ENCODE data around the gene CPZ. TPM values are rescaled to one million over a fixed set of nuclear protein-coding genes. Genes with fewer than 3 reads are reported as not detected.

The CPZ gene
- total RNA-seq, 1 donor from 2014 or later, result 0.27 TPM

DNA sequence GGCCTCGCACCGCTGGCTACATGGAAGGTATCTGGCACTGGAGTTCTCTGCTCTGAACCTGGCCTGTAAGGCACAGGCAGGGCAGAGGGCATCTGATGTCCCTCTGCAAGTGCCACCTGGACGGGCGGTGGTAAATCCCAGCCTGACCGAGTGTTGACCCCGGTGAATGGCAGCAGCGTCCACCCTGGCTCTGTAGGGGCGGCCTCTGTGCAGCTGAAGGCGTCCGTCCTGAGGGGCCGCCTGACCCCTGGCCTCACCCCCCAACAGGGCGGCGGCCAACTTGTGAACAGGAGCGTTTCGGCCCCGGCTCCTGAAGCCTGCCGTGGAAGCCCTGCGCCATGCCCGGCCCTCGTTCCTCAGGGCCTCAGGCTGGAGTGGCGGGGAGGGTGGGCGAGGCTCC, 51.4 kb downstream of the CPZ start:
- H3K27ac Mint-ChIP-seq (ENCODE audit: unreplicated experiment), result no peak overlapping the region
- H3K9me3 Mint-ChIP-seq (ENCODE audit: unreplicated experiment), result peaks cover 6% of the 10 kb centered on the region
- peaks cover 18% of the 10 kb centered on the region for H3K27me3 Mint-ChIP-seq (ENCODE audit: unreplicated experiment)
- TF ChIP-seq, protein P1, sequence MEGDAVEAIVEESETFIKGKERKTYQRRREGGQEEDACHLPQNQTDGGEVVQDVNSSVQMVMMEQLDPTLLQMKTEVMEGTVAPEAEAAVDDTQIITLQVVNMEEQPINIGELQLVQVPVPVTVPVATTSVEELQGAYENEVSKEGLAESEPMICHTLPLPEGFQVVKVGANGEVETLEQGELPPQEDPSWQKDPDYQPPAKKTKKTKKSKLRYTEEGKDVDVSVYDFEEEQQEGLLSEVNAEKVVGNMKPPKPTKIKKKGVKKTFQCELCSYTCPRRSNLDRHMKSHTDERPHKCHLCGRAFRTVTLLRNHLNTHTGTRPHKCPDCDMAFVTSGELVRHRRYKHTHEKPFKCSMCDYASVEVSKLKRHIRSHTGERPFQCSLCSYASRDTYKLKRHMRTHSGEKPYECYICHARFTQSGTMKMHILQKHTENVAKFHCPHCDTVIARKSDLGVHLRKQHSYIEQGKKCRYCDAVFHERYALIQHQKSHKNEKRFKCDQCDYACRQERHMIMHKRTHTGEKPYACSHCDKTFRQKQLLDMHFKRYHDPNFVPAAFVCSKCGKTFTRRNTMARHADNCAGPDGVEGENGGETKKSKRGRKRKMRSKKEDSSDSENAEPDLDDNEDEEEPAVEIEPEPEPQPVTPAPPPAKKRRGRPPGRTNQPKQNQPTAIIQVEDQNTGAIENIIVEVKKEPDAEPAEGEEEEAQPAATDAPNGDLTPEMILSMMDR (IDR thresholded peaks at IDR 0.05; ENCODE audit: partially characterized antibody, unreplicated experiment), result no peak
- H3K4me1 Mint-ChIP-seq (ENCODE audit: low read depth, unreplicated experiment), result peaks cover 2% of the 10 kb centered on the region
- H3K4me3 Mint-ChIP-seq (ENCODE audit: unreplicated experiment), result no peak overlapping the region
- no peaks in the 10 kb centered on the region for H3K36me3 Mint-ChIP-seq (ENCODE audit: unreplicated experiment)
- no peak for DNase-seq

DNA sequence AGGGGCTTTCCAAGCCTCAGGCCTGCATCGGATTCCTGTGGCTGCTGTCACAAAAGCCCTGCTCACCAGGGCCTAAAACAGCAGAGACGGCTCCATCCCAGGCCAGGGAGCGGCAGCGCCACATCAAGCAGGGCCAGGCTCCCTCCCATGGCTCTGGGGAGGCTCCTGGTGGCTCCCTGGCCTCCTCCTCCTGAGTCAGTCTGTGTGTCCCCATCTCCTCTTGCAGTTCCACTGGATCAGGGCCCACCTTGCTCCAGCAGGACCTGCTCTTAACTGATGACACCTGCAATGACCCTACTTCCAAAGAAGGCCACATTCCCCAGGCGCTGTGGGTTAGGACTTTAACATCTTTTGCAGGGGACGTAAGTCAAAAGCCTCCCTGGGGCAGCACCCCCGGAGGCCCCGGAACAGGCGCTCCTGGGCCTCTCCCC, 51.9 kb downstream of the CPZ start:
- no peak overlapping the region for H3K4me3 Mint-ChIP-seq (ENCODE audit: unreplicated experiment)
- TF ChIP-seq, protein P1 (IDR thresholded peaks at IDR 0.05; ENCODE audit: partially characterized antibody, unreplicated experiment), result no peak
- H3K9me3 Mint-ChIP-seq (ENCODE audit: unreplicated experiment), result peaks cover 6% of the 10 kb centered on the region
- no peak overlapping the region for H3K27ac Mint-ChIP-seq (ENCODE audit: unreplicated experiment)
- no peak for DNase-seq
- H3K27me3 Mint-ChIP-seq (ENCODE audit: unreplicated experiment), result peaks cover 18% of the 10 kb centered on the region
- H3K4me1 Mint-ChIP-seq (ENCODE audit: low read depth, unreplicated experiment), result no peaks in the 10 kb centered on the region
- H3K36me3 Mint-ChIP-seq (ENCODE audit: unreplicated experiment), result no peaks in the 10 kb centered on the region

DNA sequence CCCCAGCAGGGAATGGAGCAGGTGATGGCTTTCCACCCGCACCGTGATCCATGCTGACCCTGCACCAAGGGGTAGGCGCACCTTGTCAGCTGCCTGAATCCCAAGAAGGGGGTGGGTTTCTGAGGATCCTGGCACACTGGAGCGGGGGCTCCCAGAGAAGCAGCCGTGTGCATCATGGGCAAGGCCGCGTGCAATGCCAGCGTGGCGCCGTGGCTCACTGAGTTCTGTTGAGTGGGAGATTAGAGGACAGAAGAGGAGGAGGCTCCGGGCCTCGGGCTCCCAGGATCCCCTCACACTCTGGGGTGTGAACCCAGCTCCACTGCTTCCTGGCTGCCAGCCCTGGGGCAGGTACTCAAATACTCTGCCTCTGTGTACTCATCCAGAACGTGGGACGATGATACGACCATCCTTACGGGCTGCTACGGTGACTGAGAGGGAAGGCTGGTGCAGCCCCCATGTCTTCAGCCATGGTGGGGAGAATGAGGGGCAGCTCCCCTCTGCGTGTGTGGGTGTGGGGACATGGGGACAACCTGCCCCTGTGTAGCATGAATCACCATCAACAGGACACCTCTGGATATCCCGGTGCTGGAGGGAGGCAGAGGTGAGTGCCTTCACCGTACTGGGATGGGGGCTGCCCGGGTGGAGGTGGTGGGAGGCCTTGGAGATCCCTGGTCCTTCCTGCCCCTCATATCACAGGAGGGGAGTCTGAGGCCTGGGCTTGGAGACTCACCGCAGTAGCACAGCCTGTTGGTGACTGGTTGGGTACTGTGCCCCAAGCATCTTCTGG, 52.6 kb downstream of the CPZ start:
- no peaks in the 10 kb centered on the region for H3K36me3 Mint-ChIP-seq (ENCODE audit: unreplicated experiment)
- TF ChIP-seq, protein P1 (IDR thresholded peaks at IDR 0.05; ENCODE audit: partially characterized antibody, unreplicated experiment), result no peak
- no peaks in the 10 kb centered on the region for H3K4me1 Mint-ChIP-seq (ENCODE audit: low read depth, unreplicated experiment)
- H3K27ac Mint-ChIP-seq (ENCODE audit: unreplicated experiment), result no peak overlapping the region
- DNase-seq, result no peak
- H3K9me3 Mint-ChIP-seq (ENCODE audit: unreplicated experiment), result peaks cover 6% of the 10 kb centered on the region
- H3K27me3 Mint-ChIP-seq (ENCODE audit: unreplicated experiment), result peaks cover 17% of the 10 kb centered on the region
- no peak overlapping the region for H3K4me3 Mint-ChIP-seq (ENCODE audit: unreplicated experiment)

DNA sequence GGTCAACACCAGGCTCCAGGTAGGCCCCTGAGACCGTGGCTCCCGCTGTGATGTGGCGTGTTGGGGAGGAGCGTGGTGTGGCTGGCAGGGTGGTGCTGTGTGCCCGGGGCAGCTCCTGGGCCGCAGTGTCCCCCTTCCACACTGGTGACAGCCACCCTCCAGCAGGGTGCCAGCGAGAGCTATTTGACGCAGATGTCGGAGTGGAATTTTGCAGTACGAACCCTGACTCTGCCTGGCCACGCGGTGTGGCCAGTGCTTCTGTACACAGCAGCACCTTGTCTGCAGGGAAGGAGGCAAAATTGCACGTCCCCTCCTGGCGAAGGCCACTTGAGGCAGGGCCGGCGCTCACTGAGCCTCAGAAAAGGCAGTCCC, 53.2 kb downstream of the CPZ start:
- Mint-ChIP-seq H3K9me3 (ENCODE audit: unreplicated experiment) (peaks cover 6% of the 10 kb centered on the region), H3K4me1 (ENCODE audit: low read depth, unreplicated experiment) (no peaks in the 10 kb centered on the region), H3K36me3 (ENCODE audit: unreplicated experiment) (no peaks in the 10 kb centered on the region), H3K27ac (ENCODE audit: unreplicated experiment) (no peak overlapping the region), H3K4me3 (ENCODE audit: unreplicated experiment) (no peak overlapping the region), H3K27me3 (ENCODE audit: unreplicated experiment) (peaks cover 15% of the 10 kb centered on the region)
- TF ChIP-seq, protein P1 (IDR thresholded peaks at IDR 0.05; ENCODE audit: partially characterized antibody, unreplicated experiment), result no peak
- no peak for DNase-seq

DNA sequence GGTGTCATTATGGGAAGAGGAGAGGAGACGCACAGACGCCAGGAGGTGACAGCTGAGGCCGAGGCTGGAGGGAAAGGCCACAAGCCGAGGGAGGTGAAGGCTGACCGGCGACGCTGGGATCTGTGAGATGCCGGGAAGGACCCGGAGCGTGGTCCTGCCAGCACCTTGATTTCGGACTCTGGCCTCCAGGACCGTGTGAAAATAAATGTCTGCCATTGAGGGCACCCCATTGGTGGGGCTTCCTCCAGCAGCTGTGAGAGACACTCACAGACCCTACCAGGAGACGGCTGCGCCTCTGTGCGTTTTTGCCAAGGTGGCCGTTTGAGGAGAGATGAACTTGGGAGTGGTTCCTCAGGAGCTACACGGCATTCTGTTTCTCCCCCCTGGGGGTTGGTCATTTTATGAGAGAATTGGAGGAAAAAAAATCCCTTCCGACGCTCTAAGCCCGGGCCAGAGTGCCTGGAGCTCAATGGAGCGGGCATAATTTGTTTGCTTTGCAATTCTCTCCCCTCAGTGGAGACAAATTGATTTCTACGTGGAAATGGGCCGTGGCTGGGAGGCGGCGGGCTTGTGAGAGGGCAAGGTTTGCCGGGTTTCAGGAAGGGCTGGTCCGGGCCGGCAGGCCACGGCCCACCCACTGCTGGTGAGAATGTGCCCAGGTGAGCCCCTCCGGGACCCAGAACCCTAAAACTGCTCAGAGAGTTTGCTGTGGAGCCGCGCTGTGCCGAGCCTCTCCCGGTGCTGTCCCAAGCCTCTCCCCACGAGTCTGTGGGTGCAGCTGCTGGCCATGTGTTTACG, 53.9 kb downstream of the CPZ start:
- peaks cover 15% of the 10 kb centered on the region for H3K27me3 Mint-ChIP-seq (ENCODE audit: unreplicated experiment)
- TF ChIP-seq, protein P1 (IDR thresholded peaks at IDR 0.05; ENCODE audit: partially characterized antibody, unreplicated experiment), result no peak
- H3K4me1 Mint-ChIP-seq (ENCODE audit: low read depth, unreplicated experiment), result no peaks in the 10 kb centered on the region
- no peak for DNase-seq
- H3K27ac Mint-ChIP-seq (ENCODE audit: unreplicated experiment), result no peak overlapping the region
- H3K9me3 Mint-ChIP-seq (ENCODE audit: unreplicated experiment), result peaks cover 6% of the 10 kb centered on the region
- no peaks in the 10 kb centered on the region for H3K36me3 Mint-ChIP-seq (ENCODE audit: unreplicated experiment)
- H3K4me3 Mint-ChIP-seq (ENCODE audit: unreplicated experiment), result no peak overlapping the region
